HEK293 (cell line): Measurements from ENCODE around the gene KRT74.

ENCODE experiments used
- EGR2 ChIP-seq: fragments of 450-650 bp; formaldehyde crosslinking; IDR thresholded peaks from 2 replicates; pipeline ENCODE4 v1.5.1; 2016; ENCODE audit warnings: low read depth, missing biosample characterization, missing genetic modification characterization
- HOXD13 ChIP-seq: sonication (generic); formaldehyde crosslinking; IDR thresholded peaks from 2 replicates; pipeline ENCODE4 v1.8.0; 2022; ENCODE audit warnings: missing genetic modification reagents, borderline replicate concordance
- MZF1 ChIP-seq: fragments of 450-650 bp; formaldehyde crosslinking; IDR thresholded peaks from 2 replicates; pipeline ENCODE4 v1.5.1; 2017; ENCODE audit warnings: missing biosample characterization, missing genetic modification characterization, borderline replicate concordance
- PBX3 ChIP-seq: sonication (generic); formaldehyde crosslinking; IDR thresholded peaks from 2 replicates; pipeline ENCODE4 v1.8.1; 2022; ENCODE audit warnings: mild to moderate bottlenecking, moderate library complexity, missing genetic modification reagents
- PRDM6 ChIP-seq: fragments of 450-650 bp; formaldehyde crosslinking; IDR thresholded peaks from 2 replicates; pipeline ENCODE4 v1.5.1; 2017; ENCODE audit warnings: missing biosample characterization, missing genetic modification characterization
- SALL2 ChIP-seq: fragments of 450-650 bp; formaldehyde crosslinking; IDR thresholded peaks from 2 replicates; pipeline ENCODE4 v1.5.0; 2017; ENCODE audit warnings: missing biosample characterization, mild to moderate bottlenecking, missing genetic modification characterization, borderline replicate concordance
- SP3 ChIP-seq: fragments of 450-650 bp; formaldehyde crosslinking; IDR thresholded peaks from 2 replicates; pipeline ENCODE4 v1.5.1; 2016; ENCODE audit warnings: missing biosample characterization, missing genetic modification characterization
- ZBTB21 ChIP-seq: fragments of 450-650 bp; formaldehyde crosslinking; IDR thresholded peaks from 2 replicates; pipeline ENCODE4 v1.5.1; 2017; ENCODE audit warnings: missing biosample characterization, missing genetic modification characterization
- ZBTB49 ChIP-seq: fragments of 450-650 bp; formaldehyde crosslinking; IDR thresholded peaks from 2 replicates; pipeline ENCODE4 v1.5.1; 2016; ENCODE audit warnings: missing biosample characterization, missing genetic modification characterization, low read depth
- ZNF114 ChIP-seq: fragments of 450-650 bp; formaldehyde crosslinking; IDR thresholded peaks from 2 replicates; pipeline ENCODE4 v1.5.0; 2017; ENCODE audit warnings: missing biosample characterization, missing genetic modification characterization
- ZNF16 ChIP-seq: fragments of 450-650 bp; formaldehyde crosslinking; IDR thresholded peaks from 2 replicates; pipeline ENCODE4 v1.5.1; 2016; ENCODE audit warnings: low read depth, missing biosample characterization, missing genetic modification characterization
- ZNF184 ChIP-seq: fragments of 450-650 bp; IDR thresholded peaks from 2 replicates; pipeline ENCODE4 v1.5.1; 2018; ENCODE audit warnings: missing biosample characterization, mild to moderate bottlenecking, missing genetic modification characterization
- ZNF223 ChIP-seq: fragments of 450-650 bp; formaldehyde crosslinking; IDR thresholded peaks from 2 replicates; pipeline ENCODE4 v1.5.1; 2016; ENCODE audit warnings: missing biosample characterization, missing genetic modification characterization
- ZNF24 ChIP-seq: fragments of 450-650 bp; formaldehyde crosslinking; IDR thresholded peaks from 2 replicates; pipeline ENCODE4 v1.5.1; 2016; ENCODE audit warnings: missing biosample characterization, missing genetic modification characterization
- ZNF274 ChIP-seq, 2 experiments: fragments of 200-500 bp in 1 of 2; fragments of 450-650 bp in 1 of 2; sonication (Bioruptor generic) in 1 of 2; formaldehyde crosslinking in 1 of 2; IDR thresholded peaks; 2 replicates each; pipeline versions ENCODE4 v1.5.1 to v1.6.1; 2014 to 2016; ENCODE audit warnings: borderline replicate concordance in 1 of 2, inconsistent platforms in 1 of 2, low read length in 1 of 2, missing biosample characterization in 1 of 2, missing genetic modification characterization in 1 of 2
- ZNF311 ChIP-seq: fragments of 450-650 bp; formaldehyde crosslinking; IDR thresholded peaks from 2 replicates; pipeline ENCODE4 v1.5.1; 2017; ENCODE audit warnings: missing biosample characterization, missing genetic modification characterization, borderline replicate concordance
- ZNF335 ChIP-seq: fragments of 450-650 bp; formaldehyde crosslinking; conservative IDR thresholded peaks from 2 replicates; pipeline ENCODE4 v1.5.1; 2016; ENCODE audit warnings: missing biosample characterization, missing genetic modification characterization
- ZNF473 ChIP-seq: fragments of 450-650 bp; formaldehyde crosslinking; IDR thresholded peaks from 2 replicates; pipeline ENCODE4 v1.5.1; 2017; ENCODE audit warnings: missing biosample characterization, missing genetic modification characterization
- ZNF514 ChIP-seq: fragments of 450-650 bp; formaldehyde crosslinking; IDR thresholded peaks from 2 replicates; pipeline ENCODE4 v1.5.1; 2016; ENCODE audit warnings: missing biosample characterization, missing genetic modification characterization
- ZNF610 ChIP-seq: fragments of 450-650 bp; formaldehyde crosslinking; IDR thresholded peaks from 2 replicates; pipeline ENCODE4 v1.5.1; 2016; ENCODE audit warnings: missing biosample characterization, missing genetic modification characterization, borderline replicate concordance
- ZNF677 ChIP-seq: fragments of 450-650 bp; IDR thresholded peaks from 2 replicates; pipeline ENCODE4 v1.5.0; 2018; ENCODE audit warnings: missing biosample characterization, mild to moderate bottlenecking, missing genetic modification characterization, moderate library complexity
- ZSCAN23 ChIP-seq: fragments of 450-650 bp; formaldehyde crosslinking; IDR thresholded peaks from 2 replicates; pipeline ENCODE4 v1.5.1; 2016; ENCODE audit warnings: missing biosample characterization, missing genetic modification characterization
- TF ChIP-seq, protein P1 (sequence below): fragments of 450-650 bp; formaldehyde crosslinking; IDR thresholded peaks from 2 replicates; pipeline ENCODE4 v1.5.1; 2016; ENCODE audit warnings: missing biosample characterization, missing genetic modification characterization
- TF ChIP-seq, protein P2 (sequence below): fragments of 450-650 bp; formaldehyde crosslinking; IDR thresholded peaks from 2 replicates; pipeline ENCODE4 v1.5.1; 2016; ENCODE audit warnings: missing biosample characterization, missing genetic modification characterization, borderline replicate concordance
- TF ChIP-seq, protein P3 (sequence below): fragments of 450-650 bp; formaldehyde crosslinking; IDR thresholded peaks from 2 replicates; pipeline ENCODE4 v1.5.1; 2016; ENCODE audit warnings: missing biosample characterization, missing genetic modification characterization

The KRT74 gene

GRCh38 chr12:52539083-52539820 is 34.4 kb downstream of the KRT74 start (continued):
- TF ChIP-seq, protein P1, sequence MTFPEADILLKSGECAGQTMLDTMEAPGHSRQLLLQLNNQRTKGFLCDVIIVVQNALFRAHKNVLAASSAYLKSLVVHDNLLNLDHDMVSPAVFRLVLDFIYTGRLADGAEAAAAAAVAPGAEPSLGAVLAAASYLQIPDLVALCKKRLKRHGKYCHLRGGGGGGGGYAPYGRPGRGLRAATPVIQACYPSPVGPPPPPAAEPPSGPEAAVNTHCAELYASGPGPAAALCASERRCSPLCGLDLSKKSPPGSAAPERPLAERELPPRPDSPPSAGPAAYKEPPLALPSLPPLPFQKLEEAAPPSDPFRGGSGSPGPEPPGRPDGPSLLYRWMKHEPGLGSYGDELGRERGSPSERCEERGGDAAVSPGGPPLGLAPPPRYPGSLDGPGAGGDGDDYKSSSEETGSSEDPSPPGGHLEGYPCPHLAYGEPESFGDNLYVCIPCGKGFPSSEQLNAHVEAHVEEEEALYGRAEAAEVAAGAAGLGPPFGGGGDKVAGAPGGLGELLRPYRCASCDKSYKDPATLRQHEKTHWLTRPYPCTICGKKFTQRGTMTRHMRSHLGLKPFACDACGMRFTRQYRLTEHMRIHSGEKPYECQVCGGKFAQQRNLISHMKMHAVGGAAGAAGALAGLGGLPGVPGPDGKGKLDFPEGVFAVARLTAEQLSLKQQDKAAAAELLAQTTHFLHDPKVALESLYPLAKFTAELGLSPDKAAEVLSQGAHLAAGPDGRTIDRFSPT (tag by site-specific recombination), result no peak
- TF ChIP-seq MZF1 (0 out of 2 replicates have a peak, but pooled peaks have one; percentile 72), ZNF473 (tag by site-specific recombination) (no peak), ZNF274 (IDR thresholded peaks at IDR 0.05; ENCODE audit: low read length) (no peak), ZNF274 (tag by site-specific recombination; IDR thresholded peaks at IDR 0.05; ENCODE audit: borderline replicate concordance) (no peak), ZNF16 (tag by site-specific recombination) (no peak), HOXD13 (CRISPR knock-in tag) (no peak), ZNF610 (no peak), ZNF223 (tag by site-specific recombination) (no peak), ZNF335 (tag by site-specific recombination) (0 out of 2 replicates have a peak, but pooled peaks have one; percentile 13), EGR2 (tag by site-specific recombination) (no peak), ZNF514 (tag by site-specific recombination) (no peak), ZNF311 (tag by site-specific recombination) (no peak), ZSCAN23 (no peak), ZBTB49 (tag by site-specific recombination) (no peak), ZNF184 (tag by site-specific recombination) (0 out of 2 replicates have a peak, but pooled peaks have one; percentile 11), ZBTB21 (0 out of 2 replicates have a peak, but pooled peaks have one; percentile 13), ZNF677 (tag by site-specific recombination) (no peak), PRDM6 (tag by site-specific recombination) (no peak), PBX3 (CRISPR knock-in tag) (no peak), ZNF114 (tag by site-specific recombination) (no peak), ZNF24 (tag by site-specific recombination) (peak; percentile 71; the same call in 1 of the 2 replicates), SALL2 (tag by site-specific recombination) (no peak), SP3 (tag by site-specific recombination) (no peak)
- TF ChIP-seq, protein P2, sequence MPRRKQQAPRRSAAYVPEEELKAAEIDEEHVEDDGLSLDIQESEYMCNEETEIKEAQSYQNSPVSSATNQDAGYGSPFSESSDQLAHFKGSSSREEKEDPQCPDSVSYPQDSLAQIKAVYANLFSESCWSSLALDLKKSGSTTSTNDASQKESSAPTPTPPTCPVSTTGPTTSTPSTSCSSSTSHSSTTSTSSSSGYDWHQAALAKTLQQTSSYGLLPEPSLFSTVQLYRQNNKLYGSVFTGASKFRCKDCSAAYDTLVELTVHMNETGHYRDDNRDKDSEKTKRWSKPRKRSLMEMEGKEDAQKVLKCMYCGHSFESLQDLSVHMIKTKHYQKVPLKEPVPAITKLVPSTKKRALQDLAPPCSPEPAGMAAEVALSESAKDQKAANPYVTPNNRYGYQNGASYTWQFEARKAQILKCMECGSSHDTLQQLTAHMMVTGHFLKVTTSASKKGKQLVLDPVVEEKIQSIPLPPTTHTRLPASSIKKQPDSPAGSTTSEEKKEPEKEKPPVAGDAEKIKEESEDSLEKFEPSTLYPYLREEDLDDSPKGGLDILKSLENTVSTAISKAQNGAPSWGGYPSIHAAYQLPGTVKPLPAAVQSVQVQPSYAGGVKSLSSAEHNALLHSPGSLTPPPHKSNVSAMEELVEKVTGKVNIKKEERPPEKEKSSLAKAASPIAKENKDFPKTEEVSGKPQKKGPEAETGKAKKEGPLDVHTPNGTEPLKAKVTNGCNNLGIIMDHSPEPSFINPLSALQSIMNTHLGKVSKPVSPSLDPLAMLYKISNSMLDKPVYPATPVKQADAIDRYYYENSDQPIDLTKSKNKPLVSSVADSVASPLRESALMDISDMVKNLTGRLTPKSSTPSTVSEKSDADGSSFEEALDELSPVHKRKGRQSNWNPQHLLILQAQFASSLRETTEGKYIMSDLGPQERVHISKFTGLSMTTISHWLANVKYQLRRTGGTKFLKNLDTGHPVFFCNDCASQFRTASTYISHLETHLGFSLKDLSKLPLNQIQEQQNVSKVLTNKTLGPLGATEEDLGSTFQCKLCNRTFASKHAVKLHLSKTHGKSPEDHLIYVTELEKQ (tag by site-specific recombination), result peak; percentile 66; the same call in 1 of the 2 replicates
- TF ChIP-seq, protein P3, sequence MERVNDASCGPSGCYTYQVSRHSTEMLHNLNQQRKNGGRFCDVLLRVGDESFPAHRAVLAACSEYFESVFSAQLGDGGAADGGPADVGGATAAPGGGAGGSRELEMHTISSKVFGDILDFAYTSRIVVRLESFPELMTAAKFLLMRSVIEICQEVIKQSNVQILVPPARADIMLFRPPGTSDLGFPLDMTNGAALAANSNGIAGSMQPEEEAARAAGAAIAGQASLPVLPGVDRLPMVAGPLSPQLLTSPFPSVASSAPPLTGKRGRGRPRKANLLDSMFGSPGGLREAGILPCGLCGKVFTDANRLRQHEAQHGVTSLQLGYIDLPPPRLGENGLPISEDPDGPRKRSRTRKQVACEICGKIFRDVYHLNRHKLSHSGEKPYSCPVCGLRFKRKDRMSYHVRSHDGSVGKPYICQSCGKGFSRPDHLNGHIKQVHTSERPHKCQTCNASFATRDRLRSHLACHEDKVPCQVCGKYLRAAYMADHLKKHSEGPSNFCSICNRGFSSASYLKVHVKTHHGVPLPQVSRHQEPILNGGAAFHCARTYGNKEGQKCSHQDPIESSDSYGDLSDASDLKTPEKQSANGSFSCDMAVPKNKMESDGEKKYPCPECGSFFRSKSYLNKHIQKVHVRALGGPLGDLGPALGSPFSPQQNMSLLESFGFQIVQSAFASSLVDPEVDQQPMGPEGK, result no peak
